SK-N-SH (cell line): ENCODE measurements around the gene PEX14. TPM values are rescaled to one million over a fixed set of nuclear protein-coding genes. Genes with fewer than 3 reads are reported as not detected.

Experiments used
- CTCF ChIA-PET: fragments of 300-600, 350-600 bp; formaldehyde crosslinking; extraction: SDS; loops from one replicate; lab custom pipeline; 2021; lab: Yijun Ruan, JAX
- POLR2A ChIA-PET: fragments of 350-600 bp; sonication (Branson Sonifier 250); formaldehyde crosslinking; extraction: SDS; loops from one replicate; lab custom pipeline; 2020; ENCODE audit warnings: antibody characterized with exemption, inconsistent platforms; lab: Yijun Ruan, JAX
- DNase-seq: peaks from one replicate; pipeline ENCODE4 v3.0.0; 2012
- H2AFZ ChIP-seq: fragments of 200-600 bp; sonication (generic); 2 replicates; pipeline ENCODE4 v1.8.1; 2016; ENCODE audit warnings: antibody characterized with exemption, mild to moderate bottlenecking, low read depth
- H3F3A ChIP-seq: fragments of 200-600 bp; sonication (generic); replicated peaks from 2 replicates; pipeline ENCODE3; 2016; ENCODE audit warnings: antibody characterized with exemption, mild to moderate bottlenecking; ENCODE audit not compliant: insufficient read depth
- H3K27ac ChIP-seq, 2 experiments: fragments of 200-500 bp in 1 of 2; fragments of 200-600 bp in 1 of 2; sonication (Bioruptor generic) in 1 of 2; sonication (generic), shearing (Covaris generic) in 1 of 2; 2 replicates each; pipeline versions ENCODE4 v1.5.1 to v1.6.1; 2014 to 2016; ENCODE audit warnings: low read depth in 2 of 2, inconsistent platforms in 1 of 2, low read length in 1 of 2, mild to moderate bottlenecking in 1 of 2, mixed read lengths in 1 of 2
- H3K27me3 ChIP-seq: fragments of 200-600 bp; sonication (generic), shearing (Covaris generic); 2 replicates; pipeline ENCODE4 v1.6.1; 2016; ENCODE audit warnings: mixed run types; ENCODE audit not compliant: insufficient read depth
- H3K36me3 ChIP-seq, 2 experiments: fragments of 200-500 bp in 1 of 2; fragments of 200-600 bp in 1 of 2; sonication (Bioruptor generic) in 1 of 2; sonication (generic) in 1 of 2; replicated peaks in 1 of 2; 2 replicates each; pipeline versions ENCODE3 to v1.5.1; 2014 to 2016; ENCODE audit warnings: low read length in 1 of 2, mild to moderate bottlenecking in 1 of 2; ENCODE audit not compliant: insufficient read depth in 2 of 2, control insufficient read depth in 1 of 2
- H3K4me1 ChIP-seq, 2 experiments: fragments of 200-500 bp in 1 of 2; fragments of 200-600 bp in 1 of 2; sonication (Bioruptor generic) in 1 of 2; sonication (generic), shearing (Covaris generic) in 1 of 2; 2 replicates each; pipeline versions ENCODE4 v1.5.1 to v1.6.1; 2014 to 2016; ENCODE audit warnings: low read depth in 1 of 2, low read length in 1 of 2, mixed run types in 1 of 2; ENCODE audit not compliant: insufficient read depth in 2 of 2, control insufficient read depth in 1 of 2
- H3K4me2 ChIP-seq: fragments of 200-600 bp; sonication (generic), shearing (Covaris generic); 2 replicates; pipeline ENCODE4 v1.6.1; 2017; ENCODE audit warnings: mixed run types
- H3K4me3 ChIP-seq, 2 experiments: fragments of 200-500 bp in 1 of 2; fragments of 200-600 bp in 1 of 2; sonication (Bioruptor generic) in 1 of 2; sonication (generic), shearing (Covaris generic) in 1 of 2; 2 replicates each; pipeline versions ENCODE4 v1.5.1 to v1.8.1; 2014 to 2016; ENCODE audit warnings: low read depth in 2 of 2, inconsistent platforms in 1 of 2, low read length in 1 of 2, mild to moderate bottlenecking in 1 of 2, mixed read lengths in 1 of 2, moderate library complexity in 1 of 2
- H3K79me2 ChIP-seq: fragments of 200-600 bp; sonication (generic); 2 replicates; pipeline ENCODE4 v1.8.1; 2017; ENCODE audit warnings: mild to moderate bottlenecking; ENCODE audit not compliant: insufficient read depth
- H3K9ac ChIP-seq: fragments of 200-600 bp; sonication (generic); 2 replicates; pipeline ENCODE4 v1.6.1; 2017; ENCODE audit warnings: mixed run types
- H3K9me2 ChIP-seq: fragments of 200-600 bp; sonication (generic); 2 replicates; pipeline ENCODE4 v1.6.1; 2017; ENCODE audit warnings: mixed run types
- H3K9me3 ChIP-seq: fragments of 200-600 bp; sonication (generic); 2 replicates; pipeline ENCODE4 v1.6.1; 2017; ENCODE audit warnings: mixed run types, mild to moderate bottlenecking, moderate library complexity
- H4K20me1 ChIP-seq: fragments of 200-600 bp; sonication (generic); 2 replicates; pipeline ENCODE4 v1.6.1; 2017; ENCODE audit warnings: mild to moderate bottlenecking, mixed run types; ENCODE audit not compliant: insufficient read depth
- CHD2 ChIP-seq: fragments of 150-350 bp; IDR thresholded peaks from 2 replicates; pipeline ENCODE4 v1.6.1; 2018; ENCODE audit warnings: low read length; ENCODE audit not compliant: partially characterized antibody
- ELF1 ChIP-seq: IDR thresholded peaks from 2 replicates; pipeline ENCODE4 v1.4.0; 2012
- FOXJ3 ChIP-seq: sonication (generic); formaldehyde crosslinking; IDR thresholded peaks from 2 replicates; pipeline ENCODE4 v1.5.1; 2020; ENCODE audit warnings: mild to moderate bottlenecking, missing genetic modification reagents
- FOXM1 ChIP-seq: IDR thresholded peaks from 2 replicates; pipeline ENCODE4 v1.4.0; 2012; ENCODE audit warnings: low read depth, mild to moderate bottlenecking
- GATA2 ChIP-seq: sonication (generic); formaldehyde crosslinking; IDR thresholded peaks from 2 replicates; pipeline ENCODE4 v1.5.0; 2020; ENCODE audit warnings: mild to moderate bottlenecking, missing genetic modification reagents
- IRF3 ChIP-seq: fragments of 150-350 bp; IDR thresholded peaks from 2 replicates; pipeline ENCODE4 v1.6.1; 2016; ENCODE audit warnings: mild to moderate bottlenecking, low read depth, low read length
- MEF2A ChIP-seq: IDR thresholded peaks from 2 replicates; pipeline ENCODE4 v1.4.0; 2012; ENCODE audit warnings: low read depth, borderline replicate concordance
- POLR2AphosphoS5 ChIP-seq: IDR thresholded peaks from 2 replicates; pipeline ENCODE4 v1.6.1; 2012; ENCODE audit warnings: low read depth, low read length
- REST ChIP-seq: IDR thresholded peaks from 2 replicates; pipeline ENCODE4 v1.6.1; 2012; ENCODE audit warnings: mild to moderate bottlenecking, low read depth, low read length, moderate library complexity
- RFX5 ChIP-seq: IDR thresholded peaks from 2 replicates; pipeline ENCODE4 v1.6.1; 2012; ENCODE audit warnings: mild to moderate bottlenecking, improper control_type of control experiment, low read length
- RXRA ChIP-seq: IDR thresholded peaks from 2 replicates; pipeline ENCODE4 v1.4.0; 2012; ENCODE audit warnings: low read depth, mild to moderate bottlenecking, borderline replicate concordance
- SIN3A ChIP-seq: IDR thresholded peaks from 2 replicates; pipeline ENCODE4 v1.6.1; 2012; ENCODE audit warnings: low read depth, mild to moderate bottlenecking, low read length, moderate library complexity, borderline replicate concordance
- TEAD4 ChIP-seq: IDR thresholded peaks from 2 replicates; pipeline ENCODE4 v1.4.0; 2012; ENCODE audit warnings: mild to moderate bottlenecking, borderline replicate concordance; ENCODE audit not compliant: insufficient read depth
- USF1 ChIP-seq: IDR thresholded peaks from 2 replicates; pipeline ENCODE4 v1.4.0; 2012; ENCODE audit warnings: low read depth, borderline replicate concordance
- USF2 ChIP-seq: fragments of 150-350 bp; IDR thresholded peaks from 2 replicates; pipeline ENCODE4 v1.6.1; 2017; ENCODE audit warnings: antibody characterized with exemption, low read length, low read depth, borderline replicate concordance
- WGBS: methylation state at CpG from one replicate; pipeline ENCODE4 v1.1.6; 2017; ENCODE audit warnings: low lambda C conversion rate; 5-methylcytosine and 5-hydroxymethylcytosine counted together
- polyA plus RNA-seq, 3 experiments: library from polyadenylated mRNA; depleted of rRNA; stranded (reverse); fragments of >200 nt; gene quantifications; 2 replicates each; pipeline ENCODE4 v1.2.3, GENCODE V29; 2012
- TF ChIP-seq, protein P1 (sequence below): IDR thresholded peaks from 2 replicates; pipeline ENCODE4 v1.4.0; 2012; ENCODE audit warnings: low read depth, borderline replicate concordance

PEX14 gene
- polyA plus RNA-seq, 1 of the 3 experiments (the other 2 are of a cell fraction) = 36.2 TPM

GRCh38 chr1:10546896-10547295 is 72.1 kb downstream of the PEX14 start:
- Histone ChIP-seq H3K27me3 (no peaks in the 10 kb centered on the region), H3K4me1 (peaks cover 0 to 2% of the 10 kb centered on the region in 2 experiments; a peak in 1 of 4 replicates), H3K27ac (no peak overlapping the region)
- CTCF ChIA-PET = interaction anchor here (1.6 kb wide), 1 partner anchor 11 kb away, joined by 3 read pairs; no protein-coding TSS in a partner anchor
- TF ChIP-seq SIN3A (no peak), CHD2 (no peak), USF2 (no peak), ELF1 (no peak), GATA2 (CRISPR knock-in tag) (no peak), TEAD4 (no peak), RFX5 (no peak), RXRA (no peak), FOXJ3 (CRISPR knock-in tag) (no peak), FOXM1 (no peak), IRF3 (no peak), MEF2A (no peak), REST (no peak), POLR2AphosphoS5 (no peak), USF1 (no peak)
- TF ChIP-seq, protein P1, sequence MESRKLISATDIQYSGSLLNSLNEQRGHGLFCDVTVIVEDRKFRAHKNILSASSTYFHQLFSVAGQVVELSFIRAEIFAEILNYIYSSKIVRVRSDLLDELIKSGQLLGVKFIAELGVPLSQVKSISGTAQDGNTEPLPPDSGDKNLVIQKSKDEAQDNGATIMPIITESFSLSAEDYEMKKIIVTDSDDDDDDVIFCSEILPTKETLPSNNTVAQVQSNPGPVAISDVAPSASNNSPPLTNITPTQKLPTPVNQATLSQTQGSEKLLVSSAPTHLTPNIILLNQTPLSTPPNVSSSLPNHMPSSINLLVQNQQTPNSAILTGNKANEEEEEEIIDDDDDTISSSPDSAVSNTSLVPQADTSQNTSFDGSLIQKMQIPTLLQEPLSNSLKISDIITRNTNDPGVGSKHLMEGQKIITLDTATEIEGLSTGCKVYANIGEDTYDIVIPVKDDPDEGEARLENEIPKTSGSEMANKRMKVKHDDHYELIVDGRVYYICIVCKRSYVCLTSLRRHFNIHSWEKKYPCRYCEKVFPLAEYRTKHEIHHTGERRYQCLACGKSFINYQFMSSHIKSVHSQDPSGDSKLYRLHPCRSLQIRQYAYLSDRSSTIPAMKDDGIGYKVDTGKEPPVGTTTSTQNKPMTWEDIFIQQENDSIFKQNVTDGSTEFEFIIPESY = no peak
- TF ChIP-seq, all 33 proteins: peak for 0
- H3K79me2 ChIP-seq = no peaks in the 10 kb centered on the region
- H3K4me2 ChIP-seq = no peak overlapping the region
- no peak overlapping the region for H3K4me3 ChIP-seq
- DNase-seq = no peak
- no CpG with 5 or more reads among the region's 1 CpG for WGBS
- no peaks in the 10 kb centered on the region for H4K20me1 ChIP-seq
- H3K9me3 ChIP-seq = no peaks in the 10 kb centered on the region
- peaks cover 0 to 7% of the 10 kb centered on the region in 2 experiments for H3K36me3 ChIP-seq
- POLR2A ChIA-PET = no interaction called here
- H3F3A ChIP-seq = no peaks in the 10 kb centered on the region
- H2AFZ ChIP-seq = no peak overlapping the region
- H3K9ac ChIP-seq = no peak overlapping the region
- H3K9me2 ChIP-seq = no peaks in the 10 kb centered on the region
